UCSD-AML1 (cell line): ENCODE results near the gene SLC15A3.

ENCODE experiments used
- DNase-seq: peaks from one replicate; lab custom pipeline; 2025; ENCODE audit not compliant: unreplicated experiment; lab: John Stamatoyannopoulos, UW

Gene SLC15A3

DNA sequence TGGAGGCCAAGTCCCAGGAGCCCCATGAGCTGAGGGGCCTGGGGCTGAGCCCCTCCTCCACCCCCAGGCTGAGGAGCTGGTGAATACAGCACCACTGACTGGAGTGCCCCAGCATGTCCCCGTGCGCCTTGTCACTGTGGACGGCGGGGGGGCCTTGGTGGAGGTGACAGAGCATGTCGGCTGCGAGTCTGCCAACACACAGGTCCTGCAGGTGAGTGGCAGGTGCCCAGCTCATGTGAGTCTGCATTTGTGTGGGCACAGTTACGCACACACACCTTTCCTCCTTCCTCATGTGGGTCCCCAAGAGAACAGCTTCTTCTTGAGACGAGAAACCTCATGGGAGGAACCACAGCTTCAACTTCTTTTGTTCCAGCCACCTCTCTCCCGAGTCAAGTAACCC, 20.1 kb downstream of the SLC15A3 start:
- no peak for DNase-seq

DNA sequence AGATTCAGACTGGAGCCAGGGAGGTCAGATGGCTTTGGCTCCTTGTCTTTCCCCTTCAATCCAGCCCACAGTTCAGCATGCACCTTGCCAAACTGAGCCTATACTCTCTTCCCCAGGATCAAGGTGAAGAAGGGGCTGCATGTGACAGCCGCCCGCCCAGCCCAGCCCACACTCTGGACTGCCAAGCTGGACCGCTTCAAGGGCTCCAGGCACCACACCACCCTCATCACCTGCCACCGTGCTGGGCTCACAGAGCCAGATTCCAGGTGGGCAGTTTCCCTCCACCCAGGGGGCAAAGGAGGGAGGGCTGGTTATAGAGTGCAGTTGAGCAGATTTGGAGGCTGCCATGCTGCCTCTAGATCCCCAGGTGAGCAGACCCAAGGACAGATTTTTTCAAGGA, 21.6 kb downstream of the SLC15A3 start:
- DNase-seq = no peak

GRCh38 chr11:60929764-60930163, 22.2 kb downstream of the SLC15A3 start:
- no peak for DNase-seq

GRCh38 chr11:60928563-60929001, 23.4 kb downstream of the SLC15A3 start:
- no peak for DNase-seq

DNA sequence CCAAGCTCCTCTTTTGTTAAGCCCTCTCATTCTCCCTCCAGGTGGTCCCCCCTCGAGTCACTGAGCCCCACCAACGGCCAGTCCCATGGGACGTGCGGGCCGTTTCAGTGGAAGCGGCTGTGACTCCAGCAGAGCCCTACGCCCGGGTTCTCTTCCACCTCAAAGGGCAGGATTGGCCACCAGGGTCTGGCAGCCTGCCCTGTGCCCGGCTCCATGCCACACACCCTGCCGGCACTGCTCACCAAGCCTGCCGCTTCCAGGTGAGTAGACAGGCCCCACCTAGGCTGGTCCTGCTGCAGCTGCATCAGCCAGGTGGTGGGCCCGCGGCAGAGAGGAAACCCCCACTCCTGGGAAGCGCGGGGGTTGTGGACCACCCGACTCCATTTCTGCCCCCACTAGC, 24.4 kb downstream of the SLC15A3 start:
- DNase-seq = no peak

GRCh38 chr11:60927061-60927592, 24.8 kb downstream of the SLC15A3 start:
- no peak for DNase-seq

GRCh38 chr11:60926500-60926899, 25.5 kb downstream of the SLC15A3 start:
- DNase-seq = no peak

DNA sequence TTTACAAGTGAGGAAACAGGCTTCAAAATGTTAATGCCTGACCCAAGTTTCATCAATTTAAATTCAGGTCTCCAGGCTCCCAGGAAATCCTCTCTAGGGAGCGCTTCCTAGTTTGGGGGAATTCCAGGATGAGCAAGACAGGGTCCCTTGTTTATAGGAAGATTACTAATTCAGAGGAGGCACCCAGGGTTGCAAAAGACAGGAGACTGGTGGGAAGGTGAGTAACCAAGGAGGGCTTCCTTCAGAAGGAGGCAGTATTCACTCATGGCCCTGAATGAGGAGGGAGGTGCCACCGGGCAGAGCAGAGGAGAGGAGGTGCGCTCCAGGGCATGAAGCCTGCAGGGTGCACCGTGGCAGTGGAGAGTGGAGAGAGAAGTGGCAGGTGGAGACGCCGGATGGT, 26.1 kb downstream of the SLC15A3 start:
- no peak for DNase-seq

GRCh38 chr11:60924906-60925853, 26.8 kb downstream of the SLC15A3 start:
- DNase-seq = no peak

- DNase-seq = peak; percentile 38
These were observed 27.7 kb downstream of the SLC15A3 start, which contains the start of gene TMEM132A for GRCh38 chr11:60924110-60924905. Gene TMEM132A, plus strand, starts transcription at chr11:60924460. Its CDS starts 174 bp downstream, at chr11:60924634.

DNA sequence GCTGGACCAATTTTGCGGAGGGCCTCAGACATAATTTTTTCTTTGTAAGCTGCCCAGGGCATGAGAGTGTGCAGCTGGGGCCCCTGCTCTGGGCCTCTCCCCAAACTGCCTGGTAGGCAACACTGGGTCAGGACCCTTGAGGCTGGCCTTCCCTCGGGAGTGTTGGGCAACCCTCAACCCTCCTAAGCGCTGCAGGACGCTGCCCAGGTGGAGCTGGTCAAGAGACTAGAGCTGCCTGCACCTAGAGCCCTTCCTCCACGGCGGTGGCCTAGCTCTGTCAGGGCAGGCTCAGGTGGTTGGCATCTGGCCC, 28.2 kb downstream of the SLC15A3 start:
- no peak for DNase-seq

- no peak for DNase-seq
These were observed 28.6 kb downstream of the SLC15A3 start for GRCh38 chr11:60923326-60923725.

DNA sequence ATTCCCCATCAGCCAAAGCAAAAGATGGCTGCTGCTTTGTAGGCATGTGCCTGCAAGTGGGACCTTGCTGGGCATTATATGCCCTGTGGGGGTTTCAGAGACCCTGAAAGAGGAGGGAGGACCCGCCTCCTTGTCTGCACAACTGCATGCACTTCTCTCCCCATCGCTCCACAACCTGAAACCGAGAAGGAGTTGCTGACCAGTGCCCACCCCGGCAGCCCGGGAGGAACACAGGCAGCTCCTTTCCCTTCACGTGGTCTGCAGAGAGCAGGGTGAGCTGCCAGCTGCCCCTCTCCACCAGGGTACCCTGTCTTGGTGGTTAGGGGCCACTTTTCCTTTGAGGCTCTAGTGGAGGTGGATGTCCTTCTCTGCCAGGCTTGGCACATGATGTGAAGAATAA, 29.1 kb downstream of the SLC15A3 start:
- DNase-seq = no peak

- DNase-seq = no peak
These were observed 30.1 kb downstream of the SLC15A3 start for GRCh38 chr11:60921777-60922335.

GRCh38 chr11:60921259-60921658, 30.7 kb downstream of the SLC15A3 start:
- DNase-seq = no peak

GRCh38 chr11:60919956-60920355, 32.0 kb downstream of the SLC15A3 start:
- DNase-seq = no peak

GRCh38 chr11:60919320-60919719, 32.7 kb downstream of the SLC15A3 start:
- DNase-seq = no peak

DNA sequence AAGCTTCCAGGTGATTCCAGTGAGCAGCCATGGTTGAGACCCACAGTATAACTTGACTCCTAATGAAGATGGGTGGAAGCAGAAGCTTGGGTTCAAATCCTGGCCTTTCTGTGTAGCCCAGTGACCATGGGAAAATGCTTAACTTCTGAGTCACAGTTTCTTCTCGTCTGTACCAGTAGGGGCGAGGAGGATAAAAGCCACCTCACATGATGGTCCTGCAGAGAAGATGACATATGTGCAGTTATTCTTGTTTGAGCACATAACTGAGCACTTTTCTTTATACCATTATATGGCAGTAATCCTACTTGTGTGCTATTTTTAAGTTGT, 33.1 kb downstream of the SLC15A3 start:
- DNase-seq = no peak

DNA sequence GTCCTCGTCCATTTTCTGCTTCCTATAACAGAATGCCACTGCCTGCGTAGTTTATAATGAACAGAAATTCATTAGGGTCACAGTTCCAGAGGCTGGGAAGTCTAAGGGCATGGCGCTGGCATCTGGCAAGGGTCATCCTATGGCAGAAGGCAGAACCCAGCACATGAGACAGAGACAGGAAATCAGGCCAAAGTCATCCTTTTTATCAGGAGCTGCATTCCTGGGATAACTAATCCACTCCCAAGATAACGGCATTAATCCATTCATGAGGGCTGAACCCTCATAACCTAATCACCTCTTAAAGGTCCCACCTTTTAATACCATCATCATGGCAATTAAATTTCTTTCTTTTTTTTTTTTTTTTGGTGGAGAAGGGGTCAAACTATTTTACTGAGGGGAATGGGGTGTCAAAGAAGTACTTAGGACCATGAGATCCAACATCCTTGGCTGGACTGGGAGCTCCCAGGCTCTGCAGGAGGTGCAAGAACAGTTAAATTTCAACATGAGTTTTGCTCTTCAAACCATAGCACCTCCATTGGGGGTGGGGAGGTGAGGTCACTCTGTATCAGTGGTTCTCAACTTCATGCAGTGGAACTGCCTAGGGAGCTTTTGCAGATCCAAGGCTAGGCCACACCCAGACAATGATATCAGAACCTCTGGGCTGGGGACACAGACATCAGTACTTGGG, 33.6 kb downstream of the SLC15A3 start:
- DNase-seq = no peak

GRCh38 chr11:60917267-60917666, 34.7 kb downstream of the SLC15A3 start:
- no peak for DNase-seq

DNA sequence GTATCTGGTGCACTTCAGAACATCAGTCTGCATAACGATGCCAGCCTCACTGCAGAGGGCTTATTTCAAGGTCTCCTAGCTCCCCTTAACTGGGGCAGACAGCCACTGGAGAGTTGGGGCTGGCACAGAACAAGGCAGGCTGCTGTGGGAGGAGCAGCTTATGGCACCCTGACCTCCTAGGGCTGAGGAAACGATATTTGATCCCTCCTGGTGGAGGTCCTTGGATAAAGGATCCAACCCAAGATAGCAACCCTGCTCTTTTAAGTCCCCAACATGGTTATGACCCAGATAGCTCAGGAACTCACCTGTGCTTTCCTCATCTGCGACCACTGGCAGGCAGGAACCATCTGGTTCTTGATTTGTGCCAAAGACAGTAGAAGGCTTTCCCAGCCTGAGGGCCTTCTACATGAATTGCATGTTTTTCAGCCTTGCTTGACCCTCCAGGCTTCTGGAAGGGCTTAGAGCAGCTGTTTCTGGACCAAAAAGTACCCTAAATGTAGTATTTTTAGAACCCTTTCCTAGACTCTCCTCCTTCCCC, 35.2 kb downstream of the SLC15A3 start:
- DNase-seq = no peak
